ENCODE results near the gene ZFAND4.
A peak's percentile ranks its signal among the peaks of the same experiment; 100 is the strongest.
"Not testable (repeated sequence)": the region's sequence is repeated elsewhere in the genome, so short reads cannot be mapped to it uniquely, and the experiment has no call there.

The ZFAND4 gene

DNA sequence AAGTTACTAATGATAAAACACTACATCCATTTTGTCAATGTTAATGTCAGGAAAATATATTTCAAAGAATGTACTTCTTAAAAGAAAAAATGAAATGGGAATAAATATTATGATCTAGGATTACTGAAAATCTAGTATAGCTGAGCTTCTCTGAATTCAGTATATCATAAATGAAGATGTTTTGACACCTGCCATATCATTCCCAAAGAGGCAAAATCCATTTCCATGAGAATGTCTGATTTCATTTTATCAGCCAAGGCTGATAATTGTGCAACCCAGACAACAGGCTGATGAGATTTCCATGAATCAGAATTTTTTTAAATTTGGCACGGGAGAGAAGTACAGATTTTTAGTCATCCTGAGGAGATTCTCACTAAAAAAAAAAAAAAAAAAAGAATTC is 32.5 kb downstream of the ZFAND4 start:
- no peak for DNase-seq

DNA sequence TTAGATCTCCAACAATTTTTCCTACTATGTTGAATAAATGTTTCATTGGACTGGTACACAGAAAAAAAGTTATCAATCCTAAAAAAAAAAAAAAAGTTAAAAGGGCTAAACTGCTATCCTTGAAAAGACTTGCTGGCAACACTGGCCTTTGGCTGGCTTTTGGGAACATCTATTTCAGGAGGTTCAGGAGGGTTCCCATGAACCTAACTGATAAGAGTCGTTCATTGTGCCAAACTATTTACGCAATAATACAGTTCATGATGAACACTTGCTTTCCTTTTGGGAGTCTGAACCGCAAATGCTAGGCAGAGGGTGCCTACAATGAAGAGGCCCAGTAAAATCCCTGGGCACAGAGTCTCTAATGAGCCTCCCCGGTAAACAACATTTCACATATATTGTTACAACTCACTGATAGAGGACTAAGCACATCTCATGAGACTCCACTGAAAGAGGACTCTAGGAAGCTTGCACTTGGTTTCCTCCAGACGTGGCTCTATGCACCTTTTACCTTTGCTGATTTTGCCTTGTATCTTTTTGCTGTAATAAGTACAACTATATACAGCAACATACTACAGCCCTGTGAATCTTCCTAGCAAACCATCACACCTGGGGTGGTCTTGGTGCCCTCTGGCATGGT is 45.0 kb downstream of the ZFAND4 start:
- no peak for DNase-seq

DNA sequence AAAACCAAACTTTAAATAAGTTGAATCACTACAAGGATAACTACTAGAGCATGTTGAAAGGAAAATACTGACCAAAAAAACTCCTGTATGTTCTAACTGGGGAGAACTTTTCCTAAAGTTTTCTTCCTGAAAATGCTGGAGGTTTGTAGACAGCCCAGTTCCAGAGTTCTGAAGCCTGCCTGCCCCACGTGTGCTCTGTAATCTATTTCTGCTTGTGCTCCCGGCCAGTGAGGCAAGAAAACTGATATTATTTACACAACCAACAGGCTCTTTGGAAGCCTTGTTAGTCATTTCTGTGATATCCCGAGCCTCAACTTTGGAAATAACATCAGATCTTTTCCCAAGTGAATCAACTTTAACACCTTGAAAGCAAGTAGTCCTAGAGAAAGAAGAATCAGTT is 46.7 kb downstream of the ZFAND4 start:
- DNase-seq, result no peak

DNA sequence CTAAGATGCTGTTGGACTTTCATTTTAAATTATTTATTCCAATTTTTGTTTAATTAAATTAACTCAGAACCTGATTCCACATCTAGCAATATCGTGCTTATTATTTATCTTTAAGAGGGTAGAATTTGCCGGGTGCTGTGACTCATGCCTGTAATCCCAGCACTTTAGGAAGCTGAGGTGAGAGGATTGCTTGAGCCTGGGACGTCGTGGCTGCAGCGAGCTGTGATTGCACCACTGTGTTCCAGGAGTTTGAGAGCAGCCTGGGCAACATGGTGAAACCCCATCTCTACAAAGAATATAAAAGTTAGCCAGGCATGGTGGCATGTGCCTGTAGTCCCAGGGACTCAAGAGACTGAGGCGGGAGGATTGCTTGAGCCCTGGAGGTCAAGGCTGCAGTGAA is 47.8 kb downstream of the ZFAND4 start:
- DNase-seq, result no peak

DNA sequence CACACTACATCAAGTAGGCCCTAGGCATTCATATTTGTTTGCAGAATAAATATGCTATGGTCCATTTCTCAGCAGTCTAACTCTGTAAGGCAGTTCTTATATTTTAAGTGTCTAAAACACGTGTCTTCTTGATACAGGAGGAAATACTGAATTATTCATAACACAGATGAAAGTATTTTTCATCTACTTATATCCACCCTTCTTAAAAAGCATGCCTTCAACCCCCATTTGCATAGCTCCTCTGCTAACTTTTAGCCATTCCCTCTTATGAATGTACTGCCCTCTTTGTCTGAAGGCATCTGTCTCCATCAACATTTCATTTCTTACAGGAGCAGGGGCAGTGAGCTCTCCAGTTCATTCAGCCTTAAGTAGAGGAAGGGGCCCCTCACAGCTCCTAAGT is 57.7 kb downstream of the ZFAND4 start:
- no peak for DNase-seq

DNA sequence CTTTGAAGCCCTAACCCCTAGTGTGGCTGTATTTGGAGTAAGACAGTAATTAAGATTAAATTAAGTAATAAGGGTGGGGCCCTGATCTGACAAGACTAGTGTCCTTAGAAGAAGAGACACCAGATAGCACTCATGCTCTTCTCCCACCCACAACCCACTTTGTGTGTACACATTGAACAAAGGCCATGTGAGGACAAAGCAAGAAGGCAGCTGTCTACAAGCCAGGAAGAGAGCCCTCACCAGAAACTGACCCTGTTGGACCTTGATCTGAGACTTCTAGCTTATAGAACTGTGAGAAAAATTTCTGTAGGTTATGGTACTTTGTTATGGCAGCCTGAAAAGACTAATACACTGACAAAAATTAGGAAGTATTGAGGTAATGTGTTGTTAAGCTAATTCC is 59.8 kb downstream of the ZFAND4 start:
- no peak for DNase-seq

DNA sequence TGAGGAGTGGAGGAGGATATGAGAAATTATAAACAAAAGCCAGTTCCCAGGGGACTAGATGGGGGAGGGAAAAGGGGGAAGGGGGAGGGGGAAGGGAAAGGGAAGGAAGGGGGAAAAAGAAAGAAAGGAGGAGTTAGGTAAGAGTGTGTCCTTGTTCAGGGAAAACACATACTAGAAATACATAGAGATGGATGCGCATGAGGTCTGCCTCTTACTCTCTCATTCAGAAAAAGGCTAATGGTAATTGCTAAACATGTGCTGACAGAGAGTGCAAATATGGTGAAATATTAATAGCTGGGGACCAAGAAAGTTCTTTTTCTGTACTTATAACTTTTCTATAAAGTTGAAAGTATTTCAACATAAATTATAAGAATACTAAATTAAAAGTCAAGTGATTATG is 64.5 kb downstream of the ZFAND4 start:
- no peak for DNase-seq

DNA sequence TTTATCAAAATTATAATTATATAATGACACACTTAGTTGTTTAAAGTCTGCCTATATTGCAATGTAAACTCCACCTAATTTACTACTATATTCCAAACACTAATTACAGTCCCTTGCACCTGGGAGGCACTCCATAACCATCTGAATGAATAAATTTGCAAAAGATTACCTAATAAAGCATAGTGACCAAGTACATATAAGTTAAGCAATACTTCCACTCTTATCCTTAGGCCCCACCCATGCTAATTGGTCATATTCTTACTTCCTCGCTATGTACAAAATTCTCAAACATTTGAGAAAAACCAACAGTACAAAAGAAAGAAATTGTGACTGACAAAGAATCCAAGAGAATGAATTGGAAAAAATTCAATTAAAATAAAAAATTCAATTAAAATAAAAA is 65.3 kb downstream of the ZFAND4 start:
- DNase-seq, result no peak

DNA sequence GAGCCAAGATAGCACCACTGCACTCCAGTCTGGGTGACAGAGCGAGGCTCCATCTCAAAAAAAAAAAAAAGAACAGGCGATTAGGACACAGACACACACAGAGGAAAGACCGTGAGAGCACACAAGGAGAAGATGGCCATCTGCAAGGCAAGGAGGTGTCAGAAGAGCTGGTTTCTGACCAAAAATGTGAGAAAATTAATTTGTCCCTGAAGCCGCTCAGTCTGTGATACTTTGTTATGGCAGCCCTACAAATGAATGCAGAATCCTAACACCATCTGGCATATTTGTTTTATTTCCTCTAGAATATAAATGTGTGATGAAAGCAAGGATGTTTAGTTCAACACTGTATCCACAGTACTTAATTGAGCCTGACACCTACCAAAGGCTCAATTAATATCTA is 69.7 kb downstream of the ZFAND4 start:
- DNase-seq, result no peak

DNA sequence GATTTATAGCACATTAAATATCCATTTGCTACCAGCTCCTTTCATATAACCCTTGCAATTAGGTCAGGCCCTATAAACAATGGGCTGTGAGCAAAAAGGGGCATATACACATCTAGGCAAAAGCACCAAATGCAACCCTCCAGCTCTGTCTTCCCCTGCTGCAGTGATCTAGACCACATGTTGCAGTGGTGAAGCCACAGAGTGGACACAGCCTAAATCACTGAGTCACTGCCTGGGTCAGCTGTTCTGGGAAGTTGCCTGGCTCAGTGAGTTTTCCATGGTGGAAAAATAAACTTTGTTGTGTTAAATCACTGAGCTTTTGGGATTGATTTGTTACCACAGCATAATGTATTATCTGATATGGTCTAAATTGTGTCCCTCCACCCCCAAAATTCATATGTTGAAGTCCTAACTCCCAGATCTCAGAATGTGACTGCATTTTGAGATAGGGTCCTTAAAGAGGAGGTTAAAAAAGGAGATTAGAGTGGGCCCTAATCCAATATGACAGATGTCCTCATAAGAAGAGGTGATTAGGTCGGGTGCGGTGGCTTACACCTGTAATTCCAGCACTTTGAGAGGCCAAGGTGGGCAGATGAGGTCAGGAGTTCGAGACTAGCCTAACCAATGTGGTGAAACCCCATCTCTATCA is 70.4 kb downstream of the ZFAND4 start:
- DNase-seq, result no peak

DNA sequence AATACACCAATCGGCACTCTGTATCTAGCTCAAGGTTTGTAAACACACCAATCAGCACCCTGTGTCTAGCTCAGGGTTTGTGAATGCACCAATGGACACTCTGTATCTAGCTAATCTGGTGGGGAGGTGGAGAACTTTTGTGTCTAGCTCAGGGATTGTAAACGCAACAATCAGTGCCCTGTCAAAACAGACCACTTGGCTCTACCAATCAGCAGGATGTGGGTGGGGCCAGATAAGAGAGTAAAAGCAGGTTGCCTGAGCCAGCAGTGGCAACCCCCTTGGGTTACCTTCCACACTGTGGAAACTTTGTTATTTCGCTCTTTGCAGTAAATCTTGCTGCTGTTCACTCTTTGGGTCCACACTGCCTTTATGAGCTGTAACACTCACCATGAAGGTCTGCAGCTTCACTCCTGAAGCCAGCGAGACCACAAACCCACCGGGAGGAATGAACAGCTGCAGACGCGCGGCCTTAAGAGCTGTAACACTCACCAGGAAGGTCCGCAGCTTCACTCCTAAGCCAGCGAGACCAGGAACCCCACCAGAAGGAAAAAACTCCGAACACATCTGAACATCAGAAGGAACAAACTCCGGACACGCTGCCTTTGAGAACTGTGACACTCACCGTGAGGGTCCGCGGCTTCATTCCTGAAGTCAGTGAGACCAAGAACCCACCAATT is 71.2 kb downstream of the ZFAND4 start:
- DNase-seq, result not testable (repeated sequence)

DNA sequence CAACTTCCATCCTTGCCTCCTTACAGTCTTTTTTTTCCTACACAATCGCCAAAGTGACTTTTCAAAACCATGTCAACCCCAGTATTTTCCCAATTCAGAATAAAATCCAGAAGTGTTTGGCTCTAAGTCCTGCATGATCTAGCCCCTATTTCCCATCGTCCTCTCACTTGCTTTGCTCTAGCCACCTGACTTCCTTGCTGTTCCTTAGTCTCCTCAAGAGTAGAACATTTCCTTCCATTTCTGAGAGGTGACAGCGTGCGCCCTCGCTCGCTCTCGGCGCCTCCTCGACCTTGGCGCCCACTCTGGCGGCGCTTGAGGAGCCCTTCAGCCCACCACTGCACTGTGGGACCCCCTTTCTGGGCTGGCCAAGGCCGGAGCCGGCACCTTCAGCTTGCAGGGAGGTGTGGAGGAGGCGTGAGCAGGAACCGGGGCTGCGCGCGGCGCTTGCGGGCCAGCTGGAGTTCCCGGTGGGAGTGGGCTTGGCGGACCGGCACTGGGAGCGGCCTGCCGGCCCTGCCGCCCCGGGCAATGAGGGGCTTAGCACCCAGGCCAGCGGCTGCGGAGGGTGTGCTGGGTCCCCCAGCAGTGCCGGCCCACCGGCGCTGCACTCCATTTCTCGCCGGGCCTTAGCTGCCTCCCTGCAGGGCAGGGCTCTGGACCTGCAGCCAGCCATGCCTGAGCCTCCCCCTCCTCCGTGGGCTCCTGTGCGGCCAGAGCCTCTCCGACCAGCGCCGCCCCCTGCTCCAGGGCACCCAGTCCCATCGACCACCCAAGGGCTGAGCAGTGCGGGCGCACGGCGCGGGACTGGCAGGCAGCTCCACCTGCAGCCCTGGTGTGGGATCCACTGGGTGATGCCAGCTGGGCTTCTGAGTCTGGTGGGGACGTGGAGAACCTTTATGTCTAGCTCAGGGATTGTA is 72.0 kb downstream of the ZFAND4 start:
- peak; percentile 18 for DNase-seq

DNA sequence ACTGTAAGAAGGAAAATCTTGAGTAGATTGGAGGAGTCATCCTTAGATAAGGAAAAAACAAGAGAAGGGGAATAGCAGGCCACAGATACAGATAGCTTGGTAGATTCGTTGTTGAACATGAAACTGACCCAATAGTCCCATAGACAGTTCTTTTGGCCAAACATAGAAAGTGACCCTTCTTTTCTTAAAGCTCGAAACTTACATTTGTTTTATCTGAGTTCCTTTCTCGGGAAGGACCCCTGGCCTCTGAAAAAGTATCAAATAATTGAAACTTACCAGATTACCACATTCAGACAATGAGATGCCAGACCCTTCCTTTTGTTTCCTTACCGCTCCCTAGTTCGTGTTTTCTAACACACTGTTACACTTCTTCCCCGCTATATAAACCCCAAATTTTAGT is 72.9 kb downstream of the ZFAND4 start:
- no peak for DNase-seq

DNA sequence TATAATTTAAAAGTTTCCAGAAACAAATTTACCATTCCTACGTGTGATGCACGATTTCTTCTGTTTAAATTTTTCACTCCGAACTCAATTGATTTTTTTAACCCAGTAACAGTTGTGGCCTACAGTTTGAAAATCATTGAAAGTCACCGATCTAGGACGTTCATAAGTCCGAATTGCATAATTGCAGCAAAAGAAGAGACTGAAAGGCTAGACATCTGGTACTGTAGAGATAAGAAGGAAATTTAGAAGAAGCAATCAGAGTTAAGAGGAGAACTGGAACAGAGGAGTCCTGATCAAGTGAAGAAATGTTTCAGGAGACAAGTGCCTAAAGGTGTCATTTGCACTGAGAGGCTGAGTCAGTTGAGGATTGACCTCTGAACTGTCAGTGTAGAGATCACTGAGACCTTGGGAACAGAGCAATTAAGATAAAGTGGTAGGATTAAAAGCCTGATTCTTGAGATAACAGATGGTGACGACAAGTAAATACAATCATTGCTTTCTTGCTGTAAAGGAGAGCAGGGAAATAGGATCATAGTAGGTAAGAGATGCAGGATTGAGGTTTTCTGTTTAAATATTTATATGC is 73.5 kb downstream of the ZFAND4 start:
- no peak for DNase-seq

DNA sequence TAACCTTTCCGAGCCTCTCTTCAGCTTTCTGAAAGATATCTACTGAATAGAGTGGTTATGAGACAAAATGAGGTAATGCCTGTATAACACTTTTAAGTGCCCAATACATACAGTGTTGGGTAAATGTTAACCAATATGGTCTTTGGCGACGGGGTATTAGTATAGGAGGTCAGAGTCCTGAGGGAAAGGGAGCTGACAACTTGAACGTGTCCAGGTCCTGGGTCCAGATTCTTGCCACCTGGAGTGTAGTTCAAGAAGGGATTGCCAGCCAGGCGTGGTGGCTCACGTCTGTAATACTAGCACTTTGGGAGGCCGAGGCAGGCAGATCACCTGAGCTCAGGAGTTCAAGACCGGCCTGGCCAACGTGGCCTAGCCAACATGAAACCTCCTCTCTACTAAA is 76.0 kb downstream of the ZFAND4 start:
- no peak for DNase-seq

DNA sequence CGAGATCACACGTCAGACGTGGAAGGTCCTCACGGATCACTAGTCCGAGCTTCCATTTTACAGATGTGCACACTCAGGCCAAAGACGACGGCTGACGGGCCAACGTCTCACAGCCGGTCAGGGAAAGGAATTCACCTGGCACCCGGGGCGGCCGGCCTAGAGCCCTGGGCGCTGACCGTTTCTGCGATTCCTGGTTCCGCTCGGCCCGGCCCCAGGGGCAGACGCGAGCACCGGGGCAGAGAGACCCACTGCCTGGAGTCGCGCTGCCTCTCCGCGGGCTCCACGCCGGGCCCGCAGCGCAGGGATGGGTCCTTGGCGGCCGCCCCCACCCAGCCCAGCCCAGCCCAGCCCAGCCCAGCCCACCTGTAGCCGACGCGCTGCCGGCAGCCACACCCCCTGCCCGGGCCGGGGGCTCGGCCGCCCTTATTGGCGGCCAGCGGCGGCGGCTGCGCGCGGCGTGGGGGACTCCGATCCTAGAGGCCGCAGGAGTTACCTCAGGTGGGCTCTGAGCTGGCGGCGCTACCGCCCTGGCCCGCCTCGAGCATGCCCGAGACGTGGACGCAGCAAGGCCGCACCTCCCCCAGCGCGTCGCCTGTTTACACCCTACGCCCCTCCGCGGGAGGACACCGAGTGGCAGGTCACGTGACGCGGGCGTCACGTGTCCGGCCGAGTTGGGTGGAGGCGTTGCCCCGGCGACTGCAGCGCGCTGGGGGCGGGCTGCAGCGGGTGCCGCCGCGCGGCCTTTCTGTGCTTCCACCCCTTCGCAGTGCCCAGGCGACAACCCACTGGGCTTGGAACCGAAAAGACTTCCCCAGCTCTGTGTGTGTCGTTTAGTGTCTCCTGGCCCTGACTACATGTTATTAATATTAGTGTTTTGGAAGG is 78.1 kb downstream of the ZFAND4 start:
- DNase-seq, result peak; percentile 86

DNA sequence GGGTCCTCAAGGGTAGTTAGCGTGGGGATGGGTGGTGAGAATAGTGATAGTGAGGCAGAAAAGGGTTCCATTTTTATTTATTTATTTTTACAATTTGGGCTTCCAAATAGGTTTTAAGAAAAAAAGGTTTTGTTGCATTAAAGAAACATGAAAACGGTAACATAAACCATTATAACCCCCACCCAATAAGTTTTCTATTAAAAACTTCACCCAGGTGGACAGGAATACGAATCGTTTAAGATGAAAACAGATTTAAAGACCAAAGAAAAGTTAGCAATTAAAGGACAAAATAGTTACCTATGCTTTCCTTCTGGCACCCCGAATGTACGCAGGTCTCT is 78.7 kb downstream of the ZFAND4 start:
- no peak for DNase-seq

DNA sequence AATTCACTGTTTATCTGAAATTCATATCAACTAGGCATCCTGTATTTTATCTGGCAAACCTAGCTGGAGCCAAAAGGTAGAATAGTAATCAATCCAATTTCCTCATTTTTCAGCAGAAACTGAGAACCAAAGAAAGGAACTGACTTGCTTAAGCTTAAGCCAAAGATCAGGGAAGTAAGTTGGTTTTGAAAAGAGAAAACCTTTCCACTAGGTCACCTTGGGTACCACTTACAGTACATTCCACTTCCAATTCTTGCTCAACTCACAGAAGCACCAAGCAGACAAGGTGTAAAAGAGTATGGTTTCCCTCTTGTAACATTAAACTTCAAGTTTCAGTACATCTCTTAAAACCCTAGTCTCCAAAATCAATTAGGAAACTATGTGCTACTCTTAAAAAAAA is 79.6 kb downstream of the ZFAND4 start:
- DNase-seq, result no peak

DNA sequence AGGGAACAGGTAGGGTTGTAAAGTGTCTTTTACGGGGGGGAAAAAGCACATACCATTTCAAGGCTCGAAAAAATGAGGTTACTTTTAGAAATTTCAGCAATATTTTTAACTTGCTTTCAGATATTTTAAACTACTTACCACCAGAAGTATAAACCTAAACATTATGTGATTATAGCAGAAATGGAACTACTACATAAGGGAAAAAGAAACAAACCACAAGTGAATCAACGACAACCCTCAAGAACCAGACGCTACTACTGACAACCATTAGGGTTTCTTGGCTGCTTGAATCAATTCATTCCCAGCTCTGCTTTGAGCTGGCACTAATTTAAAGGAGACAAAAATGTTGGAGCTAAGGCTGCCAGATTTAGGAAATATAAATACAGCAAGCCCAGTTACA is 80.1 kb downstream of the ZFAND4 start:
- DNase-seq, result no peak

DNA sequence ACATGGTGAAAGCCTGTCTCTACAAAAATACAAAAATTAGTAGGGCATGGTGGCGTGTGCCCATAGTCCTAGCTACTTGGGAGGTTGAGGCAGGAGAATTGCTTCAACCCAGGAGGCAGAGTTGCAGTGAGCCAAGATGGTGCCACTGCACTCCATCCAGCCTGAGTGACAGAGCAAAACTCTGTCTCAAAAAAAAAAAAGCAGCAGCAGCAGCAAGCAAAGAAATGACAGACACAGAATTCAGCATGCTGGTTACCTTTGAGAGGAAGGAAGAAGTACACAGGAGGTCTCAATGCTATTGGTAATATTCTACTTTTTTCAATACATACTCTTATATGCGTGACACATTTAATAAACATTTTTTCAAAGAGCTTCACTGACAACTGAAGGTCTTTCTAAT is 81.3 kb downstream of the ZFAND4 start:
- DNase-seq, result no peak

DNA sequence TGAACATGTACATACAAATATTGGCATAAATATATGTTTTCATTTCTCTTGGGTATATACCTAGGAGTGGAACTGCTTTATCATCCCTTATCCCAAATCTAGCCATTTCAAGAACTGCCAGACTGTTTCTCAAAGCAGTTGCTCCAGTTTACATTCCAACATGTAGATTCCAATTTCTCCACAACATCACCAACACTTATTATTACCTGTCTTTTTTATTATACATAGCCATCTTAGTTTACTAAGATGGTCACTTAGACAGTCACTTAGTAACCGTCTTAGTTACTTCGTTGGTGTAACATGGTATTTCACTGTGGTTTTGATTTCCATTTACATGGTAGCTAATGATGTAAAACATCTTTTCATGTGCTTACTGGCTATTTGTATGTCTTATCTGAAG is 82.7 kb downstream of the ZFAND4 start:
- no peak for DNase-seq

DNA sequence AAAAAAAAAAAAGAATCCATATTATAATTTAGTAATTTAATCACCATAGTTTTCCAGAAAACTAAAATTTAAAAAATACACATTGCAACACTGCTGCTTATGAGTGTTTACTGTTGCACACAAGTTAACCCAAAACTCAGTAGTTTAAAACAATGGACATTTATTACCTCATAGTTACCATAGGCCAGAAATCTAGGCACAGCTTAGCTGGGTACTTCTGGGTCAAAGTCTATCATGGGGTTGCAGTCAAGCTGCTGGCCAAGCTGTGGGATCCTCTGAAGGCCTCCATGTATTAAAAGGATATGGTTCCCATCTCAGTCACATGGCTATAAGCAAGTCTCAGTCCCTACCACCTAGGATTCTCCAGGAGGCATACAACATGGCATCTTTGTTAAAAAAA is 83.6 kb downstream of the ZFAND4 start:
- no peak for DNase-seq
